GM10847 (cell line): ENCODE results near the gene FAM174C.

Source experiments
- POLR2A ChIP-seq: IDR thresholded peaks from 2 replicates; pipeline ENCODE4 v1.6.1; 2011; ENCODE audit not compliant: insufficient read length; ENCODE audit errors: extremely low read depth

The FAM174C gene

GRCh38 chr19:1298235-1298634, 22.9 kb downstream of the FAM174C start:
- no peak for TF ChIP-seq POLR2A

GRCh38 chr19:1299801-1300200, 24.5 kb downstream of the FAM174C start:
- no peak for TF ChIP-seq POLR2A

- TF ChIP-seq POLR2A = no peak
Measured at GRCh38 chr19:1300744-1301490, 25.6 kb downstream of the FAM174C start.

GRCh38 chr19:1302533-1303239, 27.4 kb downstream of the FAM174C start:
- TF ChIP-seq POLR2A = no peak

- no peak for TF ChIP-seq POLR2A
Measured at GRCh38 chr19:1304197-1304924, 29.0 kb downstream of the FAM174C start.

- no peak for TF ChIP-seq POLR2A
Measured at GRCh38 chr19:1307320-1307719, 32.0 kb downstream of the FAM174C start.

GRCh38 chr19:1307755-1308303, 32.5 kb downstream of the FAM174C start:
- no peak for TF ChIP-seq POLR2A

- no peak for TF ChIP-seq POLR2A
Measured at GRCh38 chr19:1308718-1309117, 33.4 kb downstream of the FAM174C start.

GRCh38 chr19:1309977-1310852, 34.9 kb downstream of the FAM174C start:
- TF ChIP-seq POLR2A = no peak

- no peak for TF ChIP-seq POLR2A
Measured at GRCh38 chr19:1310853-1311180, 35.5 kb downstream of the FAM174C start.

GRCh38 chr19:1311543-1312091, 36.3 kb downstream of the FAM174C start:
- TF ChIP-seq POLR2A = no peak

GRCh38 chr19:1312767-1313694, 37.7 kb downstream of the FAM174C start:
- TF ChIP-seq POLR2A = no peak

- TF ChIP-seq POLR2A = no peak
Measured at GRCh38 chr19:1313695-1314613, 38.6 kb downstream of the FAM174C start.
